Activated gamma-delta T cell (primary cell): ENCODE results near the gene CCNYL1.

ENCODE experiments used
- DNase-seq: peaks from one replicate; lab custom pipeline; 2025; lab: John Stamatoyannopoulos, UW

CCNYL1 gene

GRCh38 chr2:207791579-207792243, 80.3 kb downstream of the CCNYL1 start:
- no peak for DNase-seq

- DNase-seq: no peak
Observed at GRCh38 chr2:207792244-207792785, 80.9 kb downstream of the CCNYL1 start.

- DNase-seq: no peak
Observed at GRCh38 chr2:207796585-207797350, 85.3 kb downstream of the CCNYL1 start.

GRCh38 chr2:207801259-207801658, 89.8 kb downstream of the CCNYL1 start:
- DNase-seq: no peak

GRCh38 chr2:207802650-207803049, 91.2 kb downstream of the CCNYL1 start:
- DNase-seq: no peak
